ENCODE results near the gene CEP112.

The CEP112 gene

DNA sequence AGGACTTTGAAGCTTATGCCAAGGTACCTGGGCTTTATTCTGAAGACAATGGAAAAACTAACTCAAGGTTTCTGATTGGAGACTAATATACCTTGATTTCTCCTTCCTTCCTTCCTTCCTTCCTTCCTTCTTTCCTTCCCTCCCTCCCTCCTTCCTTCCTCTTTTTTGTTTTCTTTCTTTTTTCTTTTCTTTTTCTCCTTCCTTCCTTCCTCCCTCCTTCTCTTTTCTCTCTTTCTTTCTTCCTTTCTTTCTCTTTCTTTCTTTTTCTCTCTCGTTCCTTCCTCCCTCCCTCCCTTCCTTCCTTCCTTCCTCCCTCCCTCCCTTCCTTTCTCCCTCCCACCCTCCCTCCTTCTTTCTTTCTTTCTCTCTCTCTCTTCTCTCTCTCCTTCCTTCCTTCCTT, 531.9 kb downstream of the CEP112 start:
- no peaks in the 10 kb centered on the region for H3K36me3 ChIP-seq (ENCODE audit: insufficient read depth)
- no peak overlapping the region for H2AFZ ChIP-seq (ENCODE audit: low read depth)
- H3K9ac ChIP-seq: no peak overlapping the region
- H3K4me1 ChIP-seq (ENCODE audit: low read depth, poor library complexity, severe bottlenecking): no peaks in the 10 kb centered on the region
- no peaks in the 10 kb centered on the region for H3K79me2 ChIP-seq (ENCODE audit: insufficient read depth, low read depth)
- H4K20me1 ChIP-seq (ENCODE audit: insufficient read depth): no peaks in the 10 kb centered on the region
- no peak overlapping the region for H3K27ac ChIP-seq
- no peaks in the 10 kb centered on the region for H3K27me3 ChIP-seq (ENCODE audit: insufficient read depth, low read depth)
- no peak overlapping the region for H3K4me3 ChIP-seq (IDR thresholded peaks at IDR 0.05; ENCODE audit: insufficient read depth, low read depth, low read length)
- H3K4me2 ChIP-seq: no peak overlapping the region
- TF ChIP-seq, protein P1, sequence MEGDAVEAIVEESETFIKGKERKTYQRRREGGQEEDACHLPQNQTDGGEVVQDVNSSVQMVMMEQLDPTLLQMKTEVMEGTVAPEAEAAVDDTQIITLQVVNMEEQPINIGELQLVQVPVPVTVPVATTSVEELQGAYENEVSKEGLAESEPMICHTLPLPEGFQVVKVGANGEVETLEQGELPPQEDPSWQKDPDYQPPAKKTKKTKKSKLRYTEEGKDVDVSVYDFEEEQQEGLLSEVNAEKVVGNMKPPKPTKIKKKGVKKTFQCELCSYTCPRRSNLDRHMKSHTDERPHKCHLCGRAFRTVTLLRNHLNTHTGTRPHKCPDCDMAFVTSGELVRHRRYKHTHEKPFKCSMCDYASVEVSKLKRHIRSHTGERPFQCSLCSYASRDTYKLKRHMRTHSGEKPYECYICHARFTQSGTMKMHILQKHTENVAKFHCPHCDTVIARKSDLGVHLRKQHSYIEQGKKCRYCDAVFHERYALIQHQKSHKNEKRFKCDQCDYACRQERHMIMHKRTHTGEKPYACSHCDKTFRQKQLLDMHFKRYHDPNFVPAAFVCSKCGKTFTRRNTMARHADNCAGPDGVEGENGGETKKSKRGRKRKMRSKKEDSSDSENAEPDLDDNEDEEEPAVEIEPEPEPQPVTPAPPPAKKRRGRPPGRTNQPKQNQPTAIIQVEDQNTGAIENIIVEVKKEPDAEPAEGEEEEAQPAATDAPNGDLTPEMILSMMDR (conservative IDR thresholded peaks at IDR 0.05; ENCODE audit: low read depth, low read length): no peak

DNA sequence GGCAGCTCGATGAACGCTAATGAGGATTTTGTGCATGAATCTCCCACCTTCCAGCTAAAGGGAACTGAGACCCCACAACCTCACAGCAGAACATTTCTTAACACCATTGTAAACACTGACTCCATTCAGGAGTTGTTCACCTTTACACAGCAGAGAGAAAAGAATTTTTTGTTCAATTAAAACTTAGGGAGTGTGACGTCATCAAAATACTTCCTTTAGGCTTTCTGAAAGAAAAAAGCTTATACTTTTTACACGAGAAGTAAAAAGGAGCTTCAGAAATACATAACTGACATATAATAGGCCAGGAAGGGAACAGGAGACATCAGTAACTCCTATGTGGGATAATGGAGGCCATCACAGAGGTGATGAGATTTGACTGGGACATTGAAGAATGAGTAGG, 532.4 kb downstream of the CEP112 start:
- H4K20me1 ChIP-seq (ENCODE audit: insufficient read depth): no peaks in the 10 kb centered on the region
- H3K9ac ChIP-seq: no peak overlapping the region
- no peak overlapping the region for H2AFZ ChIP-seq (ENCODE audit: low read depth)
- no peak overlapping the region for H3K27ac ChIP-seq
- no peaks in the 10 kb centered on the region for H3K36me3 ChIP-seq (ENCODE audit: insufficient read depth)
- no peak overlapping the region for H3K4me3 ChIP-seq (IDR thresholded peaks at IDR 0.05; ENCODE audit: insufficient read depth, low read depth, low read length)
- H3K79me2 ChIP-seq (ENCODE audit: insufficient read depth, low read depth): no peaks in the 10 kb centered on the region
- H3K4me2 ChIP-seq: no peak overlapping the region
- TF ChIP-seq, protein P1 (conservative IDR thresholded peaks at IDR 0.05; ENCODE audit: low read depth, low read length): no peak
- no peaks in the 10 kb centered on the region for H3K4me1 ChIP-seq (ENCODE audit: low read depth, poor library complexity, severe bottlenecking)
- H3K27me3 ChIP-seq (ENCODE audit: insufficient read depth, low read depth): no peaks in the 10 kb centered on the region

GRCh38 chr17:65657251-65657828, 534.6 kb downstream of the CEP112 start:
- TF ChIP-seq, protein P1 (conservative IDR thresholded peaks at IDR 0.05; ENCODE audit: low read depth, low read length): no peak
- H3K27ac ChIP-seq: no peak overlapping the region
- H2AFZ ChIP-seq (ENCODE audit: low read depth): no peak overlapping the region
- no peak overlapping the region for H3K4me3 ChIP-seq (IDR thresholded peaks at IDR 0.05; ENCODE audit: insufficient read depth, low read depth, low read length)
- H3K79me2 ChIP-seq (ENCODE audit: insufficient read depth, low read depth): no peaks in the 10 kb centered on the region
- no peaks in the 10 kb centered on the region for H4K20me1 ChIP-seq (ENCODE audit: insufficient read depth)
- no peak overlapping the region for H3K9ac ChIP-seq
- no peak overlapping the region for H3K4me2 ChIP-seq
- no peaks in the 10 kb centered on the region for H3K27me3 ChIP-seq (ENCODE audit: insufficient read depth, low read depth)
- no peaks in the 10 kb centered on the region for H3K36me3 ChIP-seq (ENCODE audit: insufficient read depth)
- H3K4me1 ChIP-seq (ENCODE audit: low read depth, poor library complexity, severe bottlenecking): no peaks in the 10 kb centered on the region

GRCh38 chr17:65656390-65657250, 535.3 kb downstream of the CEP112 start:
- Histone ChIP-seq H3K4me1 (ENCODE audit: low read depth, poor library complexity, severe bottlenecking) (no peaks in the 10 kb centered on the region), H3K27ac (no peak overlapping the region), H2AFZ (ENCODE audit: low read depth) (no peak overlapping the region), H3K9ac (no peak overlapping the region), H3K4me2 (no peak overlapping the region), H4K20me1 (ENCODE audit: insufficient read depth) (no peaks in the 10 kb centered on the region), H3K79me2 (ENCODE audit: insufficient read depth, low read depth) (no peaks in the 10 kb centered on the region), H3K36me3 (ENCODE audit: insufficient read depth) (no peaks in the 10 kb centered on the region), H3K4me3 (IDR thresholded peaks at IDR 0.05; ENCODE audit: insufficient read depth, low read depth, low read length) (no peak overlapping the region), H3K27me3 (ENCODE audit: insufficient read depth, low read depth) (no peaks in the 10 kb centered on the region)
- TF ChIP-seq, protein P1 (conservative IDR thresholded peaks at IDR 0.05; ENCODE audit: low read depth, low read length): no peak
